NCI-H460 (cell line): Measurements from ENCODE around the gene FBXO24. TPM values are rescaled to one million over a fixed set of nuclear protein-coding genes. Genes with fewer than 3 reads are reported as not detected.
"Not testable (repeated sequence)": the region's sequence is repeated elsewhere in the genome, so short reads cannot be mapped to it uniquely, and the experiment has no call there.

Experiments
- DNase-seq: peaks from one replicate; pipeline ENCODE4 v3.0.0-alpha.2; 2016; ENCODE audit warnings: low read depth; ENCODE audit errors: extremely low read depth
- polyA plus RNA-seq: library from polyadenylated mRNA; depleted of rRNA; stranded (reverse); fragments of >200 nt; gene quantifications from 2 replicates; pipeline ENCODE4 v1.2.3, GENCODE V29; 2014; cell fraction: nucleus; rRNA removed
- total RNA-seq: library from RNA; depleted of rRNA; stranded (reverse); fragments of >200 nt; shearing (Covaris generic); gene quantifications from 2 replicates; pipeline ENCODE4 v1.2.3, GENCODE V29; 2014; rRNA removed

Gene FBXO24
- 0.69 and 1.3 TPM in 2 replicates for total RNA-seq
- polyA plus RNA-seq = 0.18 and 1.3 TPM in 2 replicates

GRCh38 chr7:100586266-100587025 lies at the start of gene FBXO24:
Gene FBXO24 (plus strand): TSS chr7:100586328. CDS start chr7:100586626, 298 bp downstream.
- peak; percentile 100 for DNase-seq

- not testable (repeated sequence) for DNase-seq
These were observed 49.4 kb upstream of the FBXO24 start for GRCh38 chr7:100536695-100537094.

DNA sequence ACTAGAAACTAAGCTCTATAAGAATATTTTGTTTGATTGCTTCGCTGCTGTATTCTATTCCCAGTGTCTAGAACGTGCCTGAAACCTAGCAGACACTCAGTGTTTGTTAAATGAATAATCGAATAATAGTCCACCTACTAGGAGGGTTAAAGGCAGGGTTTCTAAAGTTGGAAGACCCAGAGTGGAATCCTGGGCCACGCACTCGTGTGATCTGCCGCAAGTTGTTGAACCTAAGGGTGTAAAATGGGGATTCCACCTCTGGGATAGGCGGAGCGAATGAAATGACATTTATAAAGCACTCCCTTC lies 47.8 kb upstream of the FBXO24 start:
- no peak for DNase-seq

DNA sequence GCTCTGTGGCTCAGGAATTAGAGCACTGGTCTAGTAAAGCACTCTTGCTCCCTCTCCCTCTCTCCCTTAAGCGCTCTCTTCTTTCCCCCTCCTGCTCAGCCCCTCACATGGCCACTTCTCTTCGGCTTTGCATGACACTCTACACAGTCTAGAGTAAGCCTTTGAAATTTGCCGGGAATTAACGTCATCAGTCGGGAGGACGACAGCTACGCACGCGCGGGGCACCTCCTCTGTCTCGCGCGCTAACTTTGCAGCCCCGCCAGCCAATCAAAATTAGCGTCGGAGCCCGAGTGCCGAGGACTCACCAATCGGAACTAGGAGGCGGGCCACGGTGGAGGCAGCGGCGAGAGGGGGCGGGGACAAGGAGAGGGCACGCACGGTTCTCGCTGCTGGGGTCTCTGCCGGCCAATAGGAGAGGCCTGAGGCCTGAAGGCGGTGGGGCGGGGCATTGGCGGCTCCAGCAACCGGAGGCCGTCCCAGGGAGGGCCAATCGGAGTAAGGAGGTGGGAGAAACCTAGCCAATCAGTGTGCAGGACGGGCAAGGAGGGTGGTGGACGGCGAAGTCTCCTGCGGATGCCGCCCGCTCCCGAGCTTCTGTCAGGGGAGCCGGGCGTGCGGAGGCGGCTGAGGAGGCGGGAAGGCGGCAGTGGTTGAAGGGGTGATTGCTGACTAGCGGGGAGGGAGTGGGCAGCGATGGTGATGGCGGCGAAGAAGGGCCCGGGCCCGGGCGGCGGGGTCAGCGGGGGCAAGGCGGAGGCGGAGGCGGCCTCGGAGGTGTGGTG lies 47.3 kb upstream of the FBXO24 start, which contains the start of gene AGFG2:
Gene AGFG2 (plus strand): TSS at position 550 of the 782 bp plus-strand sequence. CDS start 144 bp downstream, at position 694.
- peak; percentile 100 for DNase-seq

- no peak for DNase-seq
These were observed 46.6 kb upstream of the FBXO24 start for GRCh38 chr7:100539436-100540006.

GRCh38 chr7:100540073-100540723 lies 45.9 kb upstream of the FBXO24 start:
- no peak for DNase-seq

- not testable (repeated sequence) for DNase-seq
These were observed 44.8 kb upstream of the FBXO24 start for GRCh38 chr7:100541309-100541708.

DNA sequence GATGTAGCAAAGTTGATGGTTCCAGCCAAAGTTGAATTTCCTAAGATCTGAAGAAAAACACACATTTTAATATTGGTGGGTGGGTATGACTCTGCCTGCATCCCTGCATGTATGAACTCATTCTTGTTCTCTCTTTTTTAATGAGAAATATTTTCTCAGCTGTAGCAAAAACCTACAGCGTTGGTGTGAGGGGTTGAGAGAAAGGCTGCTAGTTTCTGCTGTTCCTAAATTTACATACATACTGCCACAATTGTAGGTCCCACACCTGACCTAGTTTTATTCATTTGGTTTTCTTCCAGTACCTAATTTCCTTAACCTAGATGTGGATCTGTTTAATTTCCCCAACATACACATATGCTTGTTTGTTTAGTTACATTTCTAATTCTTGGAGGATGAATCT lies 42.5 kb upstream of the FBXO24 start:
- DNase-seq = no peak

DNA sequence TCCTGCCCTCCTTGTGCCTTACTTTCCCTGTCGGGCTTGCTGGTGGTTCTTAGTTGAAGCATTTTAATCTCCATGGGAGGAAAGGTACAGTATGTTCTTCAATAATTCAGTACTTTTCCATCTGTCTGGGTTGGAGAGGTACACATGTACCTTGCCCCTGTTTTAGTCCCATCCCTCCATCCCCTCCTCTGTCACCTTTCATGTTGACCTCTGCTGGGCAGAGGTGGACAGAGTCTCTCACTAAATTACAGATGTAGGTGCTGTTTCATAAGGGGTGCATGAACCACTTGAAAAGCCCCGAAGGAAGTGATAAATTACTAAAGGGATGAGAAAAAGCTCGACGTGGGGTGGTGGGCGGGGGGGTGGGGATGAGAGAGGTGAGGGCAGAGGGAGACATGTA lies 41.7 kb upstream of the FBXO24 start:
- DNase-seq = no peak

- DNase-seq = no peak
These were observed 41.2 kb upstream of the FBXO24 start for GRCh38 chr7:100544967-100545359.

DNA sequence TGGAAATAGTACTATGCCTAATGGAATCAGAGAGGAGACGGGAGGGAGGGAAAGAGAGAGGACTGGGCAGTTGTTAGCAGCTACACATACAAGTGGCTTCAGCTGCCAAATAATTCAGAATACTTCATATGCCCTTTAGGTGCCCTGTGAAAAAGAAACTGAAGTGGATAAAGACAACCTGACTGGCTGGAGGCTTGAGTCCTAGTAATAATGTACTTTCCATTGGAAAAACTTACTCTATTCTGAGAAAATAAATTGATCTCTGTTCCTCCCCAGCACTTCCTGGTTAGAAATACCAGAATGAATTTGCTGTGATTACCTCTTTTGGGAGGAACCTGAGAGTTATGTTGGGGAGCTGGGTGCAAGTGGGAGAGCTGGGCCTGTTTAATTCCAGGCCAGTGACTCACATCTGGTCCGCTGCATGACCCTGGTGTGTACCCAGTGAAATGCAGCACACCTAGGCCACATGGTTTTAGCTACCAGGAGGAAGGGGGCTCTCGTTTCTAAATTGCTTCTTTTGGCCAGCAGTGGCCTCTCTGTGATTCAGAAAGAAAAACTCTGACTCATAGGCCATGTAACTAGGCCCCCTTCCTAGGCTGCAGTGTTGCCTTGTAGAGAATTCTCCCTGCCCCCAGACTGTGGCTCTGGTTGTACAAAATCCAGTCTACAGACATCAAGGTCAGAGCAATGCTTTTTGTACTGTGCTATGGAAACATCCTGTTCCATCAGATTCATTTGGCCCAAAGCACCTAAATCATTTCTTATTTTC lies 40.6 kb upstream of the FBXO24 start:
- peak; percentile 23 for DNase-seq

GRCh38 chr7:100546129-100546925 lies 39.8 kb upstream of the FBXO24 start:
- no peak for DNase-seq

DNA sequence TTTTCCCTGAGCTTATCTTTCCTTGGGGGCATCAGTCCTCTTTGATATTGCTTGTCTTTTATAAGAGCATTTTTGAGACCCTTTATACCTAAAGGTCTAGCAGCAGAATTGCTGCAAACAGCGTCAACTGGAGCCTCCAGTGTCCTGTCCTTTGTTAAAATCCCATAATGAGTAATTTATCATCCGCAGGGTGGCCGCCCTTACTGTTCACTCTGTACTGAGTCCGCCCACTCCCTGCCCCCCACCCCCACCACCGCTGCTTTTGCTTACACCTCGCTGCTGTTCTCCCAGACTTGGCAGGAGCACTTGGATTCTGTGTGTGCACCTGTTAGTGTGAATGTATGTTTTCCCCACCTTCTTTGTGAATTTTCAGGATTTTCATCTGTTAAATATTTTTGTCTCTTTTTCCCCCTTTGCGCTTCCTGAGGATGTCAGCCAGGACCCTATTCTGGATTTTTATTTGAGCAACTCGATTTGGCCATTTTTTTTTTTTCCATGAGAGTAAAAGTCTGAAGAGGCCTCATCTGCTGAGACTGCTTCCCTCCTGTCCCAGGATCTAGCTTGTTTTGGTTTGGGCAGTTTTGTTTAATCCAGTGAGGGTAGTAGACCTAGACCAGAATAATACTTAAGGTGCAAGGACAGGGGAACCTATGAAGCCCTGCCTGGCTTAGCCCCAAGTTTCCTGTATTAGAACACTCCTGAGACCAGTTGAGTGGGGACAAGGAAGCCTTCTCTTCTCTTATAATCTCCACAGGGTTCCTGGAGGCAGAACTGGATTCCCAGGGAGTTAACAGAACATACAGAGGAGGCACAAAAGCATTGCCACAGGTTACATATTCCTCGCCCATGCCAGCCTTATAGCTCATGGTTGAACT lies 39.0 kb upstream of the FBXO24 start:
- no peak for DNase-seq

GRCh38 chr7:100547872-100548271 lies 38.3 kb upstream of the FBXO24 start:
- DNase-seq = no peak

- DNase-seq = not testable (repeated sequence)
These were observed 37.7 kb upstream of the FBXO24 start for GRCh38 chr7:100548446-100548845.

- DNase-seq = no peak
These were observed 33.6 kb upstream of the FBXO24 start for GRCh38 chr7:100552532-100552931.

GRCh38 chr7:100553032-100553431 lies 33.1 kb upstream of the FBXO24 start:
- no peak for DNase-seq

- no peak for DNase-seq
These were observed 30.4 kb upstream of the FBXO24 start for GRCh38 chr7:100555701-100556100.
